PFSK-1 (cell line): Measurements from ENCODE around the gene SLC25A41. TPM values are rescaled to one million over a fixed set of nuclear protein-coding genes. Genes with fewer than 3 reads are reported as not detected.

Source experiments
- FOXP2 ChIP-seq: optimal IDR thresholded peaks from 2 replicates; pipeline ENCODE3; 2011; ENCODE audit warnings: borderline replicate concordance, control low read depth, inconsistent platforms; ENCODE audit not compliant: insufficient read depth; ENCODE audit errors: extremely low read length, extremely low read depth
- POLR2AphosphoS5 ChIP-seq: IDR thresholded peaks from 2 replicates; pipeline ENCODE4 v1.6.1; 2012; ENCODE audit warnings: low read depth, mild to moderate bottlenecking, control low read depth, low read length, moderate library complexity
- SIN3A ChIP-seq: IDR thresholded peaks from 2 replicates; pipeline ENCODE4 v1.6.1; 2012; ENCODE audit warnings: mild to moderate bottlenecking, low read length, moderate library complexity, borderline replicate concordance; ENCODE audit not compliant: insufficient read depth
- TAF1 ChIP-seq: IDR thresholded peaks from 2 replicates; pipeline ENCODE4 v1.6.1; 2012; ENCODE audit warnings: low read length, control low read depth, borderline replicate concordance; ENCODE audit not compliant: insufficient read depth
- polyA plus RNA-seq: library from polyadenylated mRNA; unstranded; fragments of >200 nt; gene quantifications from one replicate; pipeline ENCODE4 v1.2.1, GENCODE V29; 2012; ENCODE audit warnings: low read depth, missing spikeins; ENCODE audit not compliant: insufficient read length
- TF ChIP-seq, protein P1 (sequence below), 2 experiments: IDR thresholded peaks; 2 replicates each; pipeline versions ENCODE4 v1.6.1 to v1.8.0; 2011 to 2012; ENCODE audit warnings: low read depth in 2 of 2, low read length in 2 of 2, control low read depth in 1 of 2, inconsistent platforms in 1 of 2, mild to moderate bottlenecking in 1 of 2, moderate library complexity in 1 of 2; ENCODE audit not compliant: insufficient read depth in 1 of 2

Gene SLC25A41
- 1.0 TPM for polyA plus RNA-seq

DNA sequence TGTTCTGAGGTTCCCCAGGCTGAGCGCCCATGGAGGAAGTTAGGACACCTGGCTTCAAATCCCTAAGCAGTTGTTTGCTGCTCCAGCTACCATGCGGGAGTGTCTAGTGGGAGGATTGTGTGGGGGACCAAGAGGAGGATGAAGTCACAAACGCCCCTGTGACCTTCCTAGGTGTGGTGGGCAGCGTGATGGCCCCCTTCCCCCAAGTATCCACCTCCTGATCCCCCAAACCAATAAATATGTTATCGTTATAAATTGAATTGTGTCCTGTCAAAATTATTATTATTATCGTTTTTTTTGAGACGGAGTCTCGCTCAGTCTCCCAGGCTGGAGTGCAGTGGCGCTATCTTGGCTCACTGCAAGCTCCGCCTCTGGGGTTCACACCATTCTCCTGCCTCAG, at the start of gene SLC25A41:
TSS of gene SLC25A41 (minus strand) at position 101 of the 400 bp plus-strand sequence. CDS start at position 31, 70 bp downstream.
- TF ChIP-seq SIN3A (no peak), TAF1 (no peak), POLR2AphosphoS5 (no peak), FOXP2 (no peak)
- TF ChIP-seq, protein P1, sequence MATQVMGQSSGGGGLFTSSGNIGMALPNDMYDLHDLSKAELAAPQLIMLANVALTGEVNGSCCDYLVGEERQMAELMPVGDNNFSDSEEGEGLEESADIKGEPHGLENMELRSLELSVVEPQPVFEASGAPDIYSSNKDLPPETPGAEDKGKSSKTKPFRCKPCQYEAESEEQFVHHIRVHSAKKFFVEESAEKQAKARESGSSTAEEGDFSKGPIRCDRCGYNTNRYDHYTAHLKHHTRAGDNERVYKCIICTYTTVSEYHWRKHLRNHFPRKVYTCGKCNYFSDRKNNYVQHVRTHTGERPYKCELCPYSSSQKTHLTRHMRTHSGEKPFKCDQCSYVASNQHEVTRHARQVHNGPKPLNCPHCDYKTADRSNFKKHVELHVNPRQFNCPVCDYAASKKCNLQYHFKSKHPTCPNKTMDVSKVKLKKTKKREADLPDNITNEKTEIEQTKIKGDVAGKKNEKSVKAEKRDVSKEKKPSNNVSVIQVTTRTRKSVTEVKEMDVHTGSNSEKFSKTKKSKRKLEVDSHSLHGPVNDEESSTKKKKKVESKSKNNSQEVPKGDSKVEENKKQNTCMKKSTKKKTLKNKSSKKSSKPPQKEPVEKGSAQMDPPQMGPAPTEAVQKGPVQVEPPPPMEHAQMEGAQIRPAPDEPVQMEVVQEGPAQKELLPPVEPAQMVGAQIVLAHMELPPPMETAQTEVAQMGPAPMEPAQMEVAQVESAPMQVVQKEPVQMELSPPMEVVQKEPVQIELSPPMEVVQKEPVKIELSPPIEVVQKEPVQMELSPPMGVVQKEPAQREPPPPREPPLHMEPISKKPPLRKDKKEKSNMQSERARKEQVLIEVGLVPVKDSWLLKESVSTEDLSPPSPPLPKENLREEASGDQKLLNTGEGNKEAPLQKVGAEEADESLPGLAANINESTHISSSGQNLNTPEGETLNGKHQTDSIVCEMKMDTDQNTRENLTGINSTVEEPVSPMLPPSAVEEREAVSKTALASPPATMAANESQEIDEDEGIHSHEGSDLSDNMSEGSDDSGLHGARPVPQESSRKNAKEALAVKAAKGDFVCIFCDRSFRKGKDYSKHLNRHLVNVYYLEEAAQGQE (IDR thresholded peaks at IDR 0.05; ENCODE audit: insufficient read depth in 1 of 2, low read depth in 2 of 2, low read length in 2 of 2), result no peak

DNA sequence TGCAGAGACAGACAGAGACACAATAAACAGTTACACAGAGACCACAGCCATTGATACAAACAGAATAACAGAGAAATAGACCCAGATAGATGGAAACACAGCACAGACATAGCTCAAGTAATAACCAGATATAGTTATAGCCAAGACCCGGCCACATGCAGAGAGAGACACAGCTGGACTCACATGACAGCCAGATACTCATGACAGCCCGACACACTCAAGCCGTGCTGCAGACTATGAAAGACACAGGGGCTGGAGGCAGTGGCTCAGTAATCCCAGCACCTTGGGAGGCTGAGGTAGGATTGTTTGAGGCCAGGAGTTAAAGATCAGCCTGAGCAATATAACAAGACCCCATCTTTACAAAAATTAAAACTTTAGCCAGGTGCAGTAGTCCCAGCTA, 49.7 kb upstream of the SLC25A41 start:
- TF ChIP-seq FOXP2 (no peak), POLR2AphosphoS5 (no peak), SIN3A (no peak), TAF1 (no peak)
- TF ChIP-seq, protein P1 (IDR thresholded peaks at IDR 0.05; ENCODE audit: insufficient read depth in 1 of 2, low read depth in 2 of 2, low read length in 2 of 2), result no peak

DNA sequence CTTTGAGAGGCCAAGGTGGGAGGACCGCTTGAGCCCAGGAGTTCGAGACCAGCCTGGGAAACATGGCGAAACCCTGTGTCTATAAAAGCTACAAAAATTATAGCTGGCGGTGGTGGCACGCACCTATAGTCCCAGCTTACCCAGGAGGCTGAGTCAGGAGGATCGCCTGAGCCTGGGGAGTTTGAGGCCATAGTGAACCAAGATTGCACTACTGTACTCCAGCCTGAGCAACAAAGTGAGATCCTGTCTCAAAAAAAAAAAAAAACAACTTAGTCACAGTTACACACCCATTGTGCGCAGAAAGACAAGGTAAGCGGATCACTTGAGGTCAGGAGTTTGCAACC, 48.8 kb upstream of the SLC25A41 start:
- no peak for TF ChIP-seq POLR2AphosphoS5
- no peak for TF ChIP-seq FOXP2
- TF ChIP-seq TAF1, result no peak
- TF ChIP-seq, protein P1 (IDR thresholded peaks at IDR 0.05; ENCODE audit: insufficient read depth in 1 of 2, low read depth in 2 of 2, low read length in 2 of 2), result no peak
- no peak for TF ChIP-seq SIN3A

DNA sequence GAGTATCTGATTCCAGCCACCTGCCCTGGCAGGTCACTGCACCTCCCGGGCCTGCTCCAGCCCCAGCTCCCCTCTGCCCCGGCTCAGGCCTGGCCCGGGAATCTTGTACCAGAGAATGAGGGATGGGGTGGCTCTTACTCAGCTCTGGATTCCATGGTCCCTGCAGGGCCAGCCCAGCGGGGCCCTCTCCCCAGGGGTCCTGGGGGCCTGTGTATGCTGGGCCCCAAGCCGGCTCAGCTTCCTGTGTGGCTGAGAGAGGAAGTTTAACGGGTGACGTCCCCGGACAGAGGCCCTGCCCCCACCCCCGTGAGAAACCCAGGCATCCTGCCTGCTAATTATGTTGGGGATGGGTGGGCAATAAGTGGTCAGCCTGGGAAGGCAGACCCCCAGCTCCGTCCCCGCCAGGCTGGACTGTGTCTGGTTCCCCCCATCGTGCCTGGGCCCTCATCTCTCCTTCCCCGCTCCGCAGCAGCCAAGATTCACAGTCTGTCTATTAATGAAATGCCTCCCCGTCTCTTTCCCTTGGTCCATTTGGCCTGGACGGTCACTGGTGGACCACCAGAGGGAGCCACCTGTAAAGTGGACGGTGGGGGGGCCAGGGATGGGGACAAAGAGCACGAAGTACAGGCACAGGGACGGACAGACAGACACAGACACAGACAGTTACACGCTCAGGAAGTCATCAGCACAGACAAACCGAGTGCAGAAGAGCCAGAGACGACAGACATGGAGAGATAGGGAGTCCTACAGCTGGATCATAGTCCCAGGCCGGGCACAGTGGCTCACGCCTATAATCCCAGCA, 48.2 kb upstream of the SLC25A41 start, which contains the start of gene DENND1C:
TSS of gene DENND1C (minus strand) at position 247 of the 802 bp plus-strand sequence. CDS start at position 155, 92 bp downstream.
- TF ChIP-seq TAF1, result no peak
- no peak for TF ChIP-seq SIN3A
- no peak for TF ChIP-seq FOXP2

DNA sequence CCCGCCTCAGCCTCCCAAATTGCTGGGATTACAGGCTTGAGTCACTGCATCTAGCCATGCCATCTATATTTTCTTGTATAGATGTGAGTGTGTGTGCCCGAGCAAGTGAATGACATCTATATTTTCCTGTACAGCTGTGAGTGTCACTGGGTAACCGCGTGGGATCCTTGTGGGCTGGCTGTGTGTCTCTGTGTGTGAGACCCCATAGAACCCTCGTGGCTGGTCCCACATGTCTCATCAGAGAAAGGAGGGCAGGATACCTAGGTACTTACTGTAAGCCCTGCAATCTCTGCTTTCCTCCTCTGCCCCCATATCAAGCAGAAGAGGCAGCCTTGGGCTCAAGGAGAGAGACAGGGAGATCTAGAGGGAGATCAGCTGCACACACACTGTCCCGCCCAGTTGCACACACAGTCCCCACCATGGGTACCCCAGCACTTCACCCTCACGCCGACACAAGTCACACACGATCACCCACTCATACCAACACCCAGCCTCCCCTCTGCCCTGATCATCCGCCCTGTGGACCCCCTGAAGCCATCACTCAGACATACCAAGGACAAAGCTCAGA, 47.4 kb upstream of the SLC25A41 start:
- no peak for TF ChIP-seq TAF1

DNA sequence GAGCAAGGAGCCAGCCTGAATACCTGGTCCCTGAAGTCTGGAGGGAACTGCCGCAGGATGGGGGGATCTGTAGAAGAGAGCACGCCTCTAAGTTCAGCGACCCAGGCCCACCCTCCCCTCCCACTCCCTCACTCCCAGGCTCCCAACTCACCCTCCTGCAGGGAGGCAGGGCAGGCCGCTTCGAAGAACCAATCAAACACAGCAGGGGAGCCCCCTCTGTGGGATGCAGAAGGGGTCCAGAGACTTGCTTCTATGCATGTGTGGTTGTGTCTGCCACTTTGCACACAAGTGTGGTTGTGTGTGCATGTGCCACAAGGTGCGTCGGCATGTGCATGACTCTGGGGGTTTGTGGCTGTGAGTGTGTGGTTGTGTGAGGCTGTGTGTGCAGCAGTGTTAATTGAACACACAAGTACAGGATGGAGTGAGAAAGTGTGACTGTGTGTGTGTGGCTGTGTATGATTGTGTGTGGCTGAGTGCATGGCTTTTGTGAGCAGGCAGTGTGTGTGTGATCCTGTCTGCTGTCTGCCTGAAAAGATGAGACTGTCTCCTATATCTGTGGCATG, 46.4 kb upstream of the SLC25A41 start:
- TF ChIP-seq, protein P1 (IDR thresholded peaks at IDR 0.05; ENCODE audit: insufficient read depth in 1 of 2, low read depth in 2 of 2, low read length in 2 of 2), result no peak
- no peak for TF ChIP-seq TAF1
- TF ChIP-seq SIN3A, result no peak
- TF ChIP-seq POLR2AphosphoS5, result no peak
- no peak for TF ChIP-seq FOXP2
